ENCODE data around the gene MRPL24. TPM values are rescaled to one million over a fixed set of nuclear protein-coding genes. Genes with fewer than 3 reads are reported as not detected.
A peak's percentile ranks its signal among the peaks of the same experiment; 100 is the strongest.

Gene MRPL24
- total RNA-seq, 4 donors from 2014 or later = 50.6 to 84.2 (median 69.9) TPM

DNA sequence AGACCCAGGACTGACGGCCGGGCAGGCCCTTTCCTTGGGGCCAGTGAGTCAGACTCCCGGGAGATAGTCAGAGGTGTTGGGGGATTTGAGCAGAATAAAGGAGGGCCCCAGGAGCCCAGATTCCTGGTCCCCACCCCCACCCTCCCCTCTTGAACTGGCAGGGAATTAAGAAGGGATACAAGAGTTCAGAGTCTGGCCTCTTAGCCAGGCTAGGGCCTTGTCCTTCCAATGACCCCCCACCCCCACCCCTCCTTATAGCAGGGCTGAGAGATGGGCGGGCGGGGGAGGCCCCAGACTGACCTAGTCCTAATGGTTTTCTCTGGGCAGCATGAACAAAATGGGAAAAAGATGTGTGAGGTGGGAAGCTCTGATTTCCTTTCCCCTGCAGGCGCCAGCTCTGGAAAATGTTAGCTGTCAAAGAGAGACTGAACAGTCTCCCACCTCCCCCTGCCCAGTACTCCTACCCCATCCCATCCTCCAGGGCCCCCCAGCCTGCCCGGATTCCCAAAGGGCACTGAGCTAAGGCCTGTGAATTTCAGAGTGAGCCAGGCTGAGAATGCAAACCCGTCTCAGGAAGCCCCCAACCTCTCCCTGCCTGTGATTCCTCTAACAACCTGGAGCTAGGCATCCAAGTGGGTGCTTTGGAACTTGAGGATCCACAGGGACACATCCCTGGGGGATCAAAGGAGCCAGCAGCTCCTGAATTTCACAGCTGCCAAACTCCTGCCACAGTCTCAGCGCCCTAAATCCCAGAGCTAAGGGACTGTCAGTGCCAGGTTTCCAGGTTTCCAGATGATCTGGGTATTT, 29.7 kb downstream of the MRPL24 start:
- ATAC-seq = no peak
- no CpG with 5 or more reads among the region's 9 CpGs for WGBS, 2 donors (ENCODE audit: low coverage in 1 of 2)
- Histone ChIP-seq H3K36me3 (peaks cover 0 to 10% of the 10 kb centered on the region in 2 donors), H3K4me3 (no peak overlapping the region), H3K27ac (peak overlapping the region in 1 of 4 donors; percentile 62), H3K27me3 (no peaks in the 10 kb centered on the region), H3K4me1 (peaks cover 0 to 66% (median 26%) of the 10 kb centered on the region in 3 donors), H3K9me3 (no peaks in the 10 kb centered on the region)
- no peak for TF ChIP-seq POLR2A (IDR thresholded peaks at IDR 0.05)
- TF ChIP-seq POLR2AphosphoS5 (IDR thresholded peaks at IDR 0.05) = no peak
- TF ChIP-seq CTCF (IDR thresholded peaks at IDR 0.05) = no peak
- TF ChIP-seq EP300 (IDR thresholded peaks at IDR 0.05) = no peak

DNA sequence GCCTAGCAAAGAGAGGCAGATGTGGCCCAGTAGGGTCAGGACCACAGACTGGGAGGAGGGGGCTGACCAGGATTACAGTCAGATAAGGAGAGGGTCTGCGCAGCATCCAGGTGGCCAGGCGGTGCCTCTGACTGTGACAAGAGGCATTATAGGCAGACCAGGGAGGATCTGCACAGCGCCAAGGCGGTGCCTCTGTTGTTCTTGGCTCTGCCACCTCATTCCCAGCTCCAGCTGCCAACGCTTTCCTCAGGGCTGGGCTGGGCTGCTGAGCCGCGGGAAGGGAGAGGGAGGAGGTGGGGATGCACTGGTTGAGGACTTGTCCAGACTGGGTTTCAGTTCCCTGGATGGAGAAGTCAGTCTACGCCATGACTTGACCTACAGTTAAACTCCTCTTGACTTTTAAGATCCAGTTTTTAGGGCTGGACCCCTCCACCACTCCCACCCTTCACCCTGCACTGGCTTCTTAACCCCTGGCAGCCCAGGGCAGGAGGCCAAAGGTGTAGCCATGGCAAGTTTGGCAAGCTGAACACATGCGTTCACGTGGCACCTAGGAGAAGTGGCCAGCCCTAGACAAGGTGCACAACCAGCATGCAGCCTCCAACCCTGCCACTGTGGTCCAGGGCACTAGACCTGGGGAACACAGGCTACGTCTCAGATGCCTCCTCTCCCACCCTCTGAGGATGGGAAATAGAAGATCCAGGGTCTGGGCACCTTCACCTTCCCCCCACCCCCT, 31.0 kb downstream of the MRPL24 start:
- ATAC-seq = peak; percentile 68
- Histone ChIP-seq H3K36me3 (no peaks in the 10 kb centered on the region), H3K4me1 (peaks cover 0 to 79% (median 39%) of the 10 kb centered on the region in 3 donors), H3K4me3 (no peak overlapping the region), H3K27ac (peak overlapping the region in 3 of 4 donors; percentile 48 to 85 (median 62)), H3K9me3 (no peaks in the 10 kb centered on the region), H3K27me3 (no peaks in the 10 kb centered on the region)
- 40% methylated on average over 3 of the region's 11 CpGs; no CpG with 5 or more reads in 1 of the 2 donors for WGBS, 2 donors (ENCODE audit: low coverage in 1 of 2)
- TF ChIP-seq POLR2A (IDR thresholded peaks at IDR 0.05) = no peak
- no peak for TF ChIP-seq EP300 (IDR thresholded peaks at IDR 0.05)
- TF ChIP-seq POLR2AphosphoS5 (IDR thresholded peaks at IDR 0.05) = no peak
- no peak for TF ChIP-seq CTCF (IDR thresholded peaks at IDR 0.05)

DNA sequence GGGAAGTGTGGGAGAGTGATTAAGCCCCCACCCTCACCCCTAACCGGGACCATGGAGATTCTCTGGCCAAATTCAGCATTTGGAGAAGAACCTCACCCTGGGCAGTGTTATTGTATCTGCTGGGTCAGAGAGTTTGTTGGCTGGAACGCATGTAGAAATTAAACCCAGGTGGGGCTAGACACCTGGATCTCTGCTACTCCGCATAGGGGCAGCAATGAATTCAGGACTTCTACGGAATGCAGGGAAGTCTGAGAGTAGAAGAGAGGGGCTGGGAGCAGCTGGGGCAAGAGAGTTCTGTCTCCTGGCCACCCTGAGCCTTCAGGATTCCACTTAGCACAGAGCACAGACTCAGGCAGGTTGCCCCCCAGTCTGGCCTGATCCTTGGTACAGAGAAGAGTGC, 31.9 kb downstream of the MRPL24 start:
- 93 to 94% methylated on average over 3 of the region's 4 CpGs for WGBS, 2 donors (ENCODE audit: low coverage in 1 of 2)
- peak overlapping the region in 3 of 4 donors; percentile 48 to 85 (median 62) for H3K27ac ChIP-seq
- H3K4me3 ChIP-seq = no peak overlapping the region
- peaks cover 0 to 88% (median 47%) of the 10 kb centered on the region in 3 donors for H3K4me1 ChIP-seq
- peaks cover 9% of the 10 kb centered on the region for H3K27me3 ChIP-seq
- TF ChIP-seq POLR2A (IDR thresholded peaks at IDR 0.05) (no peak), CTCF (IDR thresholded peaks at IDR 0.05) (no peak), POLR2AphosphoS5 (IDR thresholded peaks at IDR 0.05) (no peak), EP300 (IDR thresholded peaks at IDR 0.05) (no peak)
- ATAC-seq = no peak
- no peaks in the 10 kb centered on the region for H3K9me3 ChIP-seq
- no peaks in the 10 kb centered on the region for H3K36me3 ChIP-seq

DNA sequence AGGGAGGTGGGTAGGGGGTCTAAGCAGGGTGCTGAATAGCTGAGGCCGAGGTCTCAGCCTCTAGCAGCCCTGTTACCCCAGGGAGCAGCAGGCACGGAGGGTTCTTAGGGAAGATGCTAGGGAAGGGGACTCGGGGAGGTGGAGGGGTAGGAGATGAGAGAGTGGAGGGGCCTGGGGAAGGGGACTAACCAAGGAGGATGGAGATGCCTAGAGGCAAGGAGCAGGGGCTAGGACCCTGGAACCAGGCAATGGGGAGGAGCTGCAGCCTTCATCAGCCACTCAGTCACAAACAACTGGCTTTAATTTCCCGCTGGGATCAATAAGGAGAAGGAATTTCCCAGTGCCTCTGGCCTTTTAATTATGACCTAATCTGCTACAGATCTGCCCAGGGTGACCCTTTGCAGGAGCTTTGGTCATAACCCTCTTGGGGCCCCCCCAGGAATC, 32.6 kb downstream of the MRPL24 start:
- H3K27ac ChIP-seq = peak overlapping the region in 3 of 4 donors; percentile 37 to 85 (median 83)
- H3K4me1 ChIP-seq = peaks cover 0 to 95% (median 47%) of the 10 kb centered on the region in 3 donors
- ATAC-seq = no peak
- H3K9me3 ChIP-seq = no peaks in the 10 kb centered on the region
- peaks cover 17% of the 10 kb centered on the region for H3K27me3 ChIP-seq
- no peak for TF ChIP-seq EP300 (IDR thresholded peaks at IDR 0.05)
- no peak for TF ChIP-seq POLR2AphosphoS5 (IDR thresholded peaks at IDR 0.05)
- no peak for TF ChIP-seq POLR2A (IDR thresholded peaks at IDR 0.05)
- no peak for TF ChIP-seq CTCF (IDR thresholded peaks at IDR 0.05)
- 53 to 100% methylated on average over 1 to 4 of the region's 4 CpGs for whole genome bisulfite sequencing, 2 donors (ENCODE audit: low coverage in 1 of 2)
- no peak overlapping the region for H3K4me3 ChIP-seq
- no peaks in the 10 kb centered on the region for H3K36me3 ChIP-seq
